Spinal cord (tissue), 10 donors: ENCODE measurements around the gene REPS2. TPM values are rescaled to one million over a fixed set of nuclear protein-coding genes. Genes with fewer than 3 reads are reported as not detected.

ENCODE experiments used
- DNase-seq, 6 donors: peaks; one replicate each; pipeline versions ENCODE4 v3.0.0 to v3.0.0-alpha.2; 2013 to 2015; ENCODE audit warnings: low spot score in 6 of 6, low read depth in 4 of 6
- H3K27ac ChIP-seq: one replicate; pipeline ENCODE4 v1.5.1; 2013; ENCODE audit warnings: low read depth, low read length, control low read depth
- H3K27me3 ChIP-seq: one replicate; pipeline ENCODE4 v1.6.1; 2013; ENCODE audit warnings: low read length; ENCODE audit not compliant: control insufficient read depth, insufficient read depth
- H3K36me3 ChIP-seq: one replicate; pipeline ENCODE4 v1.6.1; 2013; ENCODE audit warnings: low read length; ENCODE audit not compliant: control insufficient read depth, insufficient read depth
- H3K4me1 ChIP-seq: one replicate; pipeline ENCODE4 v1.6.1; 2013; ENCODE audit warnings: low read length; ENCODE audit not compliant: control insufficient read depth, insufficient read depth
- H3K4me3 ChIP-seq: one replicate; pipeline ENCODE4 v1.5.1; 2013; ENCODE audit warnings: low read depth, low read length, control low read depth
- H3K9me3 ChIP-seq: one replicate; pipeline ENCODE4 v1.6.1; 2013; ENCODE audit warnings: low read length; ENCODE audit not compliant: control insufficient read depth, insufficient read depth
- WGBS: methylation state at CpG from one replicate; pipeline ENCODE4 v1.1.5; 2013; ENCODE audit warnings: missing lambda C conversion rate; ENCODE audit not compliant: insufficient coverage; 5-methylcytosine and 5-hydroxymethylcytosine counted together
- polyA plus RNA-seq, 2 donors: library from polyadenylated mRNA; unstranded; fragments of 120-200 nt; gene quantifications; one replicate each; pipeline ENCODE4 v1.2.1, GENCODE V29; 2013; ENCODE audit not compliant: insufficient read length in 2 of 2
- total RNA-seq, 2 donors: library from RNA; depleted of rRNA in 1 of 2; stranded (reverse); fragments of 120-200 nt in 1 of 2; fragments of >200 nt in 1 of 2; gene quantifications; one replicate each; pipeline versions ENCODE4 v1.2.3 to v1.2.4, GENCODE V29; 2013 to 2014
- donor health status: healthy.

Gene REPS2
- total and polyA plus RNA-seq, 4 donors: 13.4 to 61.1 (median 26.1) TPM

DNA sequence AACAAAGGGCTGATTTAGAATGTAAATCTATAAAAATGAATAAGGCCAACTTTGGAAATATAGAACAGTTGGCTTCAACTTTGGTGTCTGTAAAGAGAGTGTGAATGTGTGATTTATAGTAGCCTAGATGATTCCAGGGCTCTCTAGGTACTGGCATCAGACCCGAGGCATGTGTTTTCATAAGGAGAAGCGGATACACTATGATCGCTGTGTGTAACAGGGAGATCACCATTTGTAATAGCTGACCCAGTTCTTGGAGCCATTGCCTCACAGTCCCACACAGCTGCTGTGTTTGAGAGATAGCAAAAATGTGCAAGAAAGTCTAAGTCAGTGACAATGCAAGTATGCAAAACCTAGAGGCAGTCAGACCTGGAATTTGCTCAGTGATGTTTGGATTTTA, 135.1 kb downstream of the REPS2 start:
- no peaks in the 10 kb centered on the region for H3K36me3 ChIP-seq
- DNase-seq: peak in 2 of 6 donors; percentile 14 to 20
- WGBS: 63% methylated on average over 3 of the region's 3 CpGs
- peaks cover 11% of the 10 kb centered on the region for H3K27me3 ChIP-seq
- H3K4me3 ChIP-seq: no peak overlapping the region
- no peaks in the 10 kb centered on the region for H3K4me1 ChIP-seq
- H3K27ac ChIP-seq: no peak overlapping the region
- no peaks in the 10 kb centered on the region for H3K9me3 ChIP-seq

DNA sequence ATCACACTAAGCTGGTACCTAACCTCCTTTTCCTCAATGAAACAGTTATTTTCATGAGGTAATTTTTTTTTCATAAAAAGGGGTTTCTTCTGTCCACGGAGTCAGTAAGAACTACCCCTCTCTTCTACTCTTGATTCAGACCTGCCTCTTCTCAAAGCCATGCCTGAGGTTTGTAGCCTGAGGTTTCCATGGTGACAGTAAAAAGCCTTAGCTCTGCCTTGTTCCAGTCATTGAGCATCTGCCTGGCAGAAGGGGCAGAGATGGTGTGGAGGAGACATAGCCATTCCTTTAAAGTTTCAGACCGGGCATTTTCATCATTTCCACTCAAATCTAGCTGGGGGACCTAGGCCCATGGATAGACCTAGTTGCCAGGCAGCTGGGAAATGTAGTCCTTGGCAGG, 135.5 kb downstream of the REPS2 start:
- Histone ChIP-seq H3K4me3 (no peak overlapping the region), H3K27me3 (peaks cover 11% of the 10 kb centered on the region), H3K4me1 (no peaks in the 10 kb centered on the region), H3K27ac (no peak overlapping the region), H3K9me3 (no peaks in the 10 kb centered on the region), H3K36me3 (no peaks in the 10 kb centered on the region)
- WGBS: 14% methylated on average over 1 of the region's 2 CpGs
- DNase-seq: peak in 5 of 6 donors; percentile 11 to 79 (median 22)

DNA sequence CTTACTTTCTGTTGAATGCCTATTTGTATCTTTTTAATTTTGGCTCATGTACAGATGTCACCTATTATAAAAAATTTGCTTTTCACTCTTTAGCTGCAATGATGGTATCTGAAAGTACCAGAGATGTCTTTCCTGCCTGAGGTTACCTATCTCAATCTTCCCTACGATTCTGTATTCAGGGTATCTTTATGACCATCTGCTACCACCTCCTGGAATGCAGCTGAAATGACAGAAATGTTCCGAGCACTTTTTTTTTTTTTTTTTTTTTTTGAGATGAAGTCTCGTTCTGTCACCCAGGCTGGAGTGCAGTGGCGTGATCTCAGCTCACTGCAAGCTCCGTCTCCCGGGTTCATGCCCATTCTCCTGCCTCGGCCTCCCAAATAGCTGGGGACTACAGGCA, 136.4 kb downstream of the REPS2 start:
- DNase-seq: peak in 3 of 6 donors; percentile 14 to 79 (median 42)
- peaks cover 11% of the 10 kb centered on the region for H3K27me3 ChIP-seq
- H3K27ac ChIP-seq: no peak overlapping the region
- no CpG with 5 or more reads among the region's 7 CpGs for WGBS
- H3K36me3 ChIP-seq: no peaks in the 10 kb centered on the region
- no peaks in the 10 kb centered on the region for H3K9me3 ChIP-seq
- H3K4me1 ChIP-seq: no peaks in the 10 kb centered on the region
- H3K4me3 ChIP-seq: no peak overlapping the region

DNA sequence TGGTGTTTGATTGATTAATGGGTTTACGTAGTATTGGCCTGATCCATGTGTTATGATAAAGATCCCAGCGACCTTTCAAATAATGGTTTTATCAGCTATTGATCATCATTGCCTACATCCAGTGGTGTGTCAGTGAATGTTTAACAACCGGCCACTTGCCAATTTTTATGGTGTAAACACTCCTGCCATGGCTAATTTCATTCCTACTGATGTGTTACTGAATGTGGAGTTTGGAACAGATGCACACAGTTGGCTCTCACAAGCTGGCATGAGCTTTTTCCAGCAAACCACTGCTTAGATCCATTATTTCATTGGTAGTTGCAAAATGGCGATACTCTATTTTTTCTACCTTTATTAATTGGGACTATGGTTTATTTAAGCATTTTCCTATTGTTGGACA, 139.9 kb downstream of the REPS2 start:
- no CpG with 5 or more reads among the region's 4 CpGs for WGBS
- no peak overlapping the region for H3K4me3 ChIP-seq
- H3K36me3 ChIP-seq: no peaks in the 10 kb centered on the region
- peaks cover 7% of the 10 kb centered on the region for H3K27me3 ChIP-seq
- no peak overlapping the region for H3K27ac ChIP-seq
- peak in 1 of 6 donors; percentile 5 for DNase-seq
- no peaks in the 10 kb centered on the region for H3K4me1 ChIP-seq
- no peaks in the 10 kb centered on the region for H3K9me3 ChIP-seq

DNA sequence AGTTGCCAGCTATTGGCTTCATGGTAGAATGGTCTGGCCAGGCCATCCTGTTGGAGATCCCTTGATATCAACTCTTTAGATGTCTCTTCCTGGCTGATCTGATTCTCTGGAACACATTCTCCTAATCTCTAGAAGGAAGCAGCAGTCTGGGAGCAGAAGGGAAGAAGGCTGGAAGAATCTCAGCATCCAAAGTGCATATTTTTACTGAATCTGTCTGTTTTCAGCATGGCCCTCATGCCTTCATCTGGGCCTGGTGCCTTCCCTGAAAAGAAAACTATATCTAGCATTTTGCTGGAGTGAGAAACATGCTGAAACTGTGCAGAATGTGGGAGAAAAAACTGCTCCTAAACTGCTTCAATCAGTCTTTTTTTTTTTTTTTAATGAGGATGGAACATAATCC, 148.7 kb downstream of the REPS2 start:
- Histone ChIP-seq H3K4me3 (no peak overlapping the region), H3K4me1 (no peaks in the 10 kb centered on the region), H3K27ac (no peak overlapping the region), H3K36me3 (no peaks in the 10 kb centered on the region), H3K27me3 (peaks cover 7% of the 10 kb centered on the region), H3K9me3 (peaks cover 3% of the 10 kb centered on the region)
- DNase-seq: peak in 1 of 6 donors; percentile 55

DNA sequence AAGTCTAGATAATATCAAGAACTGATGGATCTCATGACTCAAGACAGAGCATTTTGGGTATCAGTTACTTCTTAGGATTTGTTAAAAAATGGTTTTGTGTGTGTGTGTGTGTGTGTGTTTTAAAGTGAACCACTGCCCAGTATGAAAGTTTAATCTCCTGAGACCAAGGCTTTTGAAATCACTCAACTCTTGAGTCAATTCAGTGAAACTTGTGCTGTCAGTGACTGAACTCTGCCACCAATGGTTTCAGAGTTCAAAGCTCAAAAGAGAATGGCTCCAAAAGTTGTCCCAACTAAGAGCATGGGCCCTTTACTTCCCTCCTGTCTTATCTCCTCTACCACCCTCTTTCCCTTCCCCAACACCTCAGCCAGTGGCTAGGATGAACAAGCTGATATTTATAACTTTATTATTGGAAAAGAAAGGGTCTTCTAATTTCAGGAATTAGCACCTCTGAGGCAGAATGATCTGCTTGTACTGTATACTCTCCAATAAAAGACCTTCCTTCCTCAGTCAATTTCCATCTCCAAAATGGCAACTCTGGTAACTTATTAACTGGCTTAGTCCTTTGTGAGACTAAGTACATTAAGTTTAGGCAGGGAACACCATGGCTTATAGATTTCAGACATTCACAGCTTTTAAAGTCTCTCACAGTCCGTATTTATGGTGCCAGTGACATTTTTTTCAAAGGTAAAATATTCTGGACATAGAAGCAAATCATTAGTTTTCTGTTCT, 152.2 kb downstream of the REPS2 start:
- H3K27me3 ChIP-seq: peaks cover 8% of the 10 kb centered on the region
- no peaks in the 10 kb centered on the region for H3K36me3 ChIP-seq
- 17% methylated on average over 1 of the region's 1 CpG for WGBS
- no peak overlapping the region for H3K27ac ChIP-seq
- H3K9me3 ChIP-seq: peaks cover 3% of the 10 kb centered on the region
- no peaks in the 10 kb centered on the region for H3K4me1 ChIP-seq
- H3K4me3 ChIP-seq: no peak overlapping the region
- no peak for DNase-seq

DNA sequence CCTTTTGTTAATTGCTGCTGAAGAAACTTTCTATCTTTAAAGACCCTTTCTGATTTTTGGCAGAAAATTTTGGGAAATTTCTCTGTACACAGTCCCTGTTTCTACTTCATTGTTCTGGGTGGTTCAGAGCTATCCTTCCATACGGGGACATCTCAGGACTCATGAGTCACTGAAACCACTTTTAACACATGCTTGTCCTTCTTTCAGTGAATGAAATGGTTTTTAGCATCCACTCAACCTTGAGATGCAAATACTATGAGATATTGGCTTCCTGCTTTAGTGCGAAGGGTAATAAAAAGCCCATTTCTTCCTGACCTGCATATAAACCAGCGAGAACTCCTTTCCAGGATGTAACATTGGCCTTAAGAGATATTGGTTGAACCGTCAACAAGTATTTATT, 158.0 kb downstream of the REPS2 start:
- Histone ChIP-seq H3K4me1 (no peaks in the 10 kb centered on the region), H3K36me3 (no peaks in the 10 kb centered on the region), H3K27ac (no peak overlapping the region), H3K4me3 (no peak overlapping the region), H3K9me3 (no peaks in the 10 kb centered on the region), H3K27me3 (peaks cover 11% of the 10 kb centered on the region)
- no CpG with 5 or more reads among the region's 4 CpGs for WGBS
- peak in 1 of 6 donors; percentile 5 for DNase-seq

DNA sequence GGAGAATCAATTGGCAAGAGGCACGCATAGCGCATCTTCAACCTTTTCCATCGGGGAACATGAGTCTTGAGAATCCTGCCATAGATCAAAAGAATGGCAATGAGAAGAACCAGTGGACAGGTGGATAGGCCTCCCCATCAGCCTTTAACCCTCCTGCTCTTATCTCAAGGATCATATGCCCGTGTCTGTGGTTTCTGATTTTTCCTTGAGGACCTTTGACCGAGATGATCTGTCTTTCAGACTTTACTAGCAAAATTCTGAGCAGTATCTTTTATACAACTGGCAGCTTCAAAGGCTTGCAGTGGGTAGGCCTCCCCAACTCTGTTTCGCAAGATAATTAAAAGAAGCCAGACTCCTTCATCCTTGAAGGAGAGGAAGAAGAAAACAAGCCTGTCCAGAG, 174.4 kb downstream of the REPS2 start:
- H3K36me3 ChIP-seq: no peaks in the 10 kb centered on the region
- H3K27ac ChIP-seq: no peak overlapping the region
- H3K4me1 ChIP-seq: no peaks in the 10 kb centered on the region
- peaks cover 6% of the 10 kb centered on the region for H3K27me3 ChIP-seq
- DNase-seq: no peak
- no peaks in the 10 kb centered on the region for H3K9me3 ChIP-seq
- no peak overlapping the region for H3K4me3 ChIP-seq
- WGBS: 100% methylated on average over 3 of the region's 6 CpGs

DNA sequence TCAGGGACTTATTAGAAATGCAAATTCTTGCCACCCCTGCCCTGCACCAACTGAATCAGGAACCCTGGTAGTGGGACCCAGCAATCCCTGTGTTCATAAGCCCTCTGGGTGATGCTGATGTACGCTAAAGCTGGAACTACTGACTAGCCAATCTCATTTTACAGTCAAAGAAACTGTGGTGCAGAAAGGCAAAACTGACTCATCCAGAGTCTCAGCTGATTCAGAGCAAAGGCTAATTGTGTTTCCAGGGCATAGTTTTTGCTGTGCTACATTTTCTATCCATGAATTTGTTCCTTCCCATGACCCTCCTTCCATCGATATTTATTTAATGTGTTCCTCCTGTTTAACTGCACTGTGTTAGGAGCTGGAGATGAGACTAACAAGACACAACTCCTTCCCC, 207.5 kb downstream of the REPS2 start:
- 56% methylated on average over 1 of the region's 2 CpGs for WGBS
- DNase-seq: no peak
- Histone ChIP-seq H3K4me3 (no peak overlapping the region), H3K27ac (no peak overlapping the region), H3K36me3 (no peaks in the 10 kb centered on the region), H3K9me3 (no peaks in the 10 kb centered on the region), H3K27me3 (peaks cover 4% of the 10 kb centered on the region), H3K4me1 (no peaks in the 10 kb centered on the region)

DNA sequence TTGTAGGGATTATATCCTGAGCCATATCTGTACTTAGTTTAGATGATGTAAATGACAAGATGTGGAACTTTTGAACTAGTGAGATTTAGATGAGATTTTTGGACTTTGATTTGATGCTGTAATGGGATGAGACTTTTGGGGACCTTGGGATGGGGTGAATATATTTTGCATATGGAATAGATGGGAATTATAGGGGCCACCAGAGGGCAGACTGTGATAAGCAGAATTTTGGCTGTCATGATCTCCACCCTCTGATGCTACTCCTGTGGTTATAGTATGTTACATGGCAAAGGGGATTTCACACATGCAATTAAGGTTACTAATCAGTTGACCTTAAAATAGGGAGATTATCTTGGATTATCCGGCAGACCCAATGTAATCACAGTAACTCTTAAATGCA, 214.5 kb downstream of the REPS2 start:
- no peaks in the 10 kb centered on the region for H3K36me3 ChIP-seq
- peaks cover 4% of the 10 kb centered on the region for H3K27me3 ChIP-seq
- DNase-seq: no peak
- WGBS: no CpG with 5 or more reads among the region's 1 CpG
- no peak overlapping the region for H3K27ac ChIP-seq
- no peaks in the 10 kb centered on the region for H3K4me1 ChIP-seq
- H3K4me3 ChIP-seq: no peak overlapping the region
- H3K9me3 ChIP-seq: peaks cover 23% of the 10 kb centered on the region
